ENCODE measurements around the gene CACNG3.
"Not testable (repeated sequence)": the region's sequence is repeated elsewhere in the genome, so short reads cannot be mapped to it uniquely, and the experiment has no call there.

The CACNG3 gene

DNA sequence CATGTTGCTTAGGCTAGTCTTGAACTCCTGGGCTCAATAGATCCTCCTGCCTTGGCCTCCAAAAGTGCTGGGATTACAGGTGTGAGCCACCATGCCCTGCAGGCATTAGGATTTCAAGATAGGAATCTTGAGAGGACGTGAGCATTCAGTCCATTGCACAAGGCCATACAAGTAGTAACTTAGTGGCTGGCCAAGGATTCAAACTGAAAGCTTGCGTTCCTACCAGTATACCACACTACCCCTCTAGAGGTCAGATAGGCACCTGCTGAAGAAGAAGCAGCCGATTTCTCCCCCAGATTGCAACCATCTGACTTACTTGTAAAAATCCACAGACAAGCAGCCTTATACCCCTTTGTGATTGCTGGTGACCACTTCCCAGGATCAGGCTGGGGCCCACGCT lies 80.9 kb downstream of the CACNG3 start:
- no peak for DNase-seq

DNA sequence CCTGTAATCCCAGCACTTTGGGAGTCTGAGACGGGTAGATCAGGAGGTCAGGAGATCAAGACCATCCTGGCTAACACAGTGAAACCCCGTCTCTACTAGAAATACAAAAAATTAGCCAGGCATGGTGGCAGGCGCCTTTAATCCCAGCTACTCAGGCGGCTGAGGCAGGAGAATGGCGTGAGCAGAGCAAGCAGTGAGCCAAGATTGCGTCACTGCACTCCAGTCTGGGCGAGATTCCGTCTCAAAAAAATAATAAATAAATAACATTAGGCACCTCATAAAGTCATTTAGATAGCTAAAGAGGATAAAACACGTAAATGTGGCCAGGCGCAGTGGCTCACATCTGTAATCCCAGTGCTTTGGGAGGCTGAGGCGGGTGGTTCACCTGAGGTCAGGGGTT lies 87.7 kb downstream of the CACNG3 start:
- not testable (repeated sequence) for DNase-seq

DNA sequence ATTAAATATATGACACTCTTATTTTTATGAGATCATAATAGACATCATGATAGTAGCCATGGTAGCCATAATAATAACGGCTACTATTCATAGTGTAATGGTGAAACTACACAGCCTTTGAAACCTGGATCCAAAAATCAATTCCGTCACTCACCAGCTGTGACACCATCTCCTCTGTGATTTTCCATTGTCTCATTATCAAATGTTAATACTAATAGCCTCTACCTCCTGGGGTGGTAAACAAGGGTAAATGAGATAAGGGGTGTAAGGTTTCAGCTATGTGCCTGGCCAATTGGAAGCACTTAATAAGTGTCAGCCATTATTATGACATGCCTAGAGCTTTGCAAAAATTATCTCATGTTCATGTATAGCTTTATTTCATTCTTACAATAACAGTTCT lies 88.6 kb downstream of the CACNG3 start:
- no peak for DNase-seq

DNA sequence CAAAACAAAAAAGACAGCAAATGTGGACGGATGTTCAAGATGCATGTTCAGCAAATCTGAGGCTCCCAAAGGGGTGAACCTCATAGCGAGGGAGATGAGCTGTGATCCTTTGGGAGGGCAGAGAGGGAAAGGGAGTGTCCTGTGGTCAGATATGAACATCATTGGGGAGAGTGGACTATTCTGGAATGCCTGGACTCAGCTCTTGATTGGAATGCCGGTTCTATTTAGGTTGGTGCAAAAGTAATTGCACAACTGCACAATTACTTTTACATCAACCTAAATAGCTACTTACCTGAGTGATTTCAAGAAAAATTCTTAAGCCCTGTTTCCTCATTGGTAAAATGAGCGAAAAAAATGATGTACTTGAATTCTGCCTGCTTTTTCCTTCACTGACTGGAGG lies 89.6 kb downstream of the CACNG3 start:
- DNase-seq, result no peak

DNA sequence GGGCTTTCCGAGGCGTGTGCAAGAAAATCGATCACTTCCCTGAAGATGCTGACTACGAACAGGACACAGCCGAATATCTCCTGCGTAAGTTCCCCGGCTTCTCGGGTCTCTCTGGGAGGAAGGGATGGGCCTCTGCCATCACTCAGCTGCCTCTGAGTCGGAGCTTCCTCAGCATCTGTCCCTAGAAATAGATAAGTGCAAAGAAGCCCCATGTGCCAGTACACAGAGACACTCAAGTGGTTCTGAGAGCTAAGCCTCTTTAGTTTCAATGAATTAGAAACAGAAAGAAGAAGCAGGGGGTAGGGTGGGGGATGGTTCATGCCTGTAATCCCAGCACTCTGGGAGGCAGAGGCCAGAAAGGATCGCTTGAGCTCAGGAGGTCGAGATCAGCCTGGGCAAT lies 90.6 kb downstream of the CACNG3 start:
- DNase-seq, result no peak

DNA sequence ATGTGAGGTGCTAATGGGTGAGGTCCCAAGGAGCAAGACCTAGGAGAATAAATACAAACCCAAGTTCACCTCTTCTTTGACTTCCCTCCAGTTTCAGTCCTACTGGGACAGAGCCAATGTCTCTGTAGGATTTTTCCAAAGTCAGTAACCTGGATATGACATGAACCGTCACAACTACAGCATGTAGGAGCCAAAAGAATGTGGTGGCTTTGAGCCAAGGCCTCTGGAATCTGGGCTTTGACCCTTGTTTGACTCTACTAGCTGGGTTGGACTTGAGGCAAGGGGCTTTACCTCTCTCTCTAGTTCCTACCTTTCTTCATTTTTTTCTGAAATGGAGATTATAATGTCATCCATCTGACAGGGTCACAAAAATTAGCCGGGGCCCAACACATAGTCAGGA lies 91.4 kb downstream of the CACNG3 start:
- DNase-seq, result no peak

DNA sequence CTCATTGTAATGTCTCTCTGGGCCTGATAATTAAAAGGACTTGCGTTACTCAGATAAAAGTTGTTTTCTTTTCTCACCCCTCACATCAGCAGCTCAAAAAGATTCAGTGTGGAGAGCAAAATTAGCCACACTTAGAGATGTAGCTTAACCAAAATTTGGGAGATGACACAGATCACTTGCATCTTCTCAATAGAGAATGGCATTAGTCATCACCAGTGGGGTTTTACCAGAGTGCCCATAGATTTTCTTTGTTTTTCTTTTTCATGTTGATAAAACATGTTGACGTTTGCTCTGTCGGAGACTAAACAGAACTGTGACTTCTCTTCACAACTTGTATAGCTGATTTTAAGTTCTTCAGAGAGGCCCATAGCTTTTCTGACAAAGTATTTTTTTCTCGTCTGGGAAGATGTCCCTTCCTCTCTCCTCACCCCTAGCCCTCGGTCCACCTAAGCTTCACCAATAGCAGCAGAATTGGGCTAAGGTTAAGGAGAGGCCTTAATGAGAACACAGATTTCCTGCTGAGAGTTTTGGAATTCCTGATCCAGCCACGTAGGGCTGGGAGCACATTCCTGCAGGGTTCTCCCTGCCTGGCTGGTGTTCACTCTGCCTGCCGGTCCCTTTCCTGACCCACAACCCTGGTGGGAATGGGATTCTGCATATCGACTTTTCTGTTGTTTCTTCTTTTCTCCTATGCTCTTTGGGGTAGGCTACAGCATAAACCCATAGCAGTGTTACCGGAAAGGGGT lies 92.6 kb downstream of the CACNG3 start:
- no peak for DNase-seq

DNA sequence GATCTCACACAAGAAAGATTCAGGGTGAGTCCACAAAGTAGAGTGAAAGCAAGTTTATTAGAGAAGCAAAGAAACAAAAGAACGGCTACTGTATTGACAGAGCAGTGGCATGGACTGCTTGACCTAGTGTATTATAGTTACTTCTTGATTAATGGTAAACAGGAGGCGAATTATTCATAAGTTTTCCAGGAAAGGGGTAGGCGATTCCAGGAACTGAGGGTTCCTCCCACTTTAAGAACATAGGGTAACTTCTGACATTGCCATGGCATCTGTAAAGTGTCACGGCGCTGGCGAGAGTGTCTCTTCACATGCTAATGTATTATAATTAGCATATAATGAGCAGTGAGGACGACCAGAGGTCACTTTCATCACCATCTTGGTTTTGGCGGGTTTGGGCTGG lies 93.2 kb downstream of the CACNG3 start:
- DNase-seq, result no peak

DNA sequence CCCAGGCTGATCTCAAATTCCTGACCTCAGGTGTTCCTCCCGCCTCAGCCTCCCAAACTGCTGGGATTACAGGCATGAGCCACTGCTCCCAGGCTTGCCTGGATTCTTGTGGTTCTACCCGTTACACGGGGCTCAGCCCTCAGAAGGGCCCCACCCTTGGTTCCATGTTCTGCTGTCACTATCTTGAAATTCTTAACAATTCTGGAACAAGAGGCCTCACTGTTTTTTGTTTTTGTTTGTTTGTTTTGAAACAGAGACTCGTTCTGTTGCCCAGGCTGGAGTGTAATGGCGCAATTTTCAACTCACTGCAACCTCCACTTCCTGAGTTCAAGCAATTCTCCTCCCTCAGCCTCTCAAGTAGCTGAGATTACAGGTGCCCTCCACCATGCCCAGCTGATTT lies 96.6 kb downstream of the CACNG3 start:
- DNase-seq, result no peak

DNA sequence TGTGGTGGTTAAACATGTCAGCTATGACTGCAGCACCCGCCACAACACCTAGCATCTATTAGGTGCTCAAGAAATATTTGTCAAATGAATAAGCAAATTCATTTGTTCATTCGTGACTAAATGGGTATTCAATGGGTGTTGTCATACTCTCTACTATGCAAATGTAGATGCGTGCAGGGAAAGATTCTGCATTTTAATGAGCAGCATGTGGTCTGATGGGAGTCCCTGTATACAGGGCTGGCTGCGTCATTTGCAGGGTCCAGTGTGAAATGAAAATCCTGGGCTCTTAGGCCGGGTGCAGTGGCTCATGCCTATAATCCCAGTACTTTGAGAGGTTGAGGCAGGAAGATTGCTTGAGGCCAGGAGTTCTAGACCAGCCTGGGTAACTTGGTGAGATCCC lies 97.5 kb downstream of the CACNG3 start:
- DNase-seq, result no peak

DNA sequence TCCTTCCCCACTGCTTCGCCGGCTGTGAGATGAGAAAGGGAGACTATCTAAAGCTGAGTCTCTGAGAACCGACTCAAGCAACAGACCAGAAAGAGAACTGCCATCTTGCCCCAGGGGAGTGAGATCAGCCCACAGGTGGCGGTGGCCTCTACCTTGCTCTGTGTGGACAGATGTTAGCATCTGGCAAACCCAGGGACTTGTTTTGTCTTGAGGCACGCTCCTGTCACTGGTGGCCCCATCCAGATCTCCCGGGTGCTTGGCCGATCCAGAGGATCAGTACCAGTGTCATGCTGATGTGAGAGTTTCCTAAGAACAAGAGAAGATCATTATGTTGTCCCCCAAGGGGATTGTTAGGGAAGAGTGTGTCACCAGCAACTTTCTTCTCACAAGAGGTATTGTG lies 101.4 kb downstream of the CACNG3 start:
- no peak for DNase-seq

DNA sequence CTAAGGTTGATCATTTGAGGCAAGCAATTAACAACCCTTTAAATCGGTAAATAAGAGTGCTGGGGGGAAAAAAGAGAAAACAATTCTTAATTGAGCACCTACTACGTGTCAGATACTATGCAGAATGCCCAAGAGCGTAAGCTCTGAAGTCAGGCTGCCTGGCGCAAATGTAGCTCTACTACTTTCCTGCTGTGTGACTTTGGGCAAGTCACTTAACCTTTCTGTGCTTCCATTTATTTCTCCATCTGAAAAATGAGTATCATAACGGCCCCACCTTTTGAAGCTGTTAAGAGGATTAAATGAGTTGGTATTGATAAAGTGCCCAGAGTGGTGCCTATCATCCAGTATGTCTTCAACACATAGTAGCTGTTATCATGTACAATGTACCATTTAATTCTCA lies 102.0 kb downstream of the CACNG3 start:
- DNase-seq, result no peak

DNA sequence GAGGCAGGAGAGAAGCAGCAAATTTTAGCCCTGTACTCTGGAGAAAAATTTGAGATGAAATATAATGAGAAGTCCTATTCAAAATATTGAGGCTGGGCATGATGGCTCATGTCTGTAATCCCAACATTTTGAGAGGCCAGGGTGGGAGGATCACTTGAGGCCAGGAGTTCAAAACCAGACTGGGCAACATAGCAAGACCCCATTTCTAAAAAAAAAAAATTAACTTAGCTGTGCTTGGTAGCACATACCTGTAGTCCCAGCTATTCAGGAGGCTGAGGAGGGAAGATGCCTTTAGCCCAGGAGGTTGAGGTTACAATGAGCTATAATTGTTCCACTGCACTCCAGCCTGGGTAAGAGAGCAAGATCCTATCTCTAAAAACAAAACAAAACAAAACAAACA lies 103.4 kb downstream of the CACNG3 start:
- DNase-seq, result no peak

DNA sequence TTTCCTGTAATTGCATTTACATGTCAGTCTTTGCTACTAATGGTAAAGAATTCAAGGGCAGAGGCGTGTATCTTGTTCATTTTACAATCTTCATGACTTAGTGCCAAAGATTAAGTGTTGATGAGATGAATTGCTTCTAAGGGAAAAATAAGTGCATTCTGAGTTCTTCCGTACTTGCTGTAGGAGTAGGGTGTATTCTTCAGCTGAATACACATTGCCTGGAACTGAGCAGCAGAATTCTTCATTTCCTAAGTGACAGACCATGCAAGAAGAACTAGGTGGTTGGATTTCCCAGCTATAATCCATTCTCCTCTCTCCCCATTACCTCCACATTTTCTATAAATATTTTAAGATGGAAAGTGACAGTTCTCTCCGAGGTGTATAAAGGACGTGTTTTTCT lies 104.8 kb downstream of the CACNG3 start:
- DNase-seq, result no peak

DNA sequence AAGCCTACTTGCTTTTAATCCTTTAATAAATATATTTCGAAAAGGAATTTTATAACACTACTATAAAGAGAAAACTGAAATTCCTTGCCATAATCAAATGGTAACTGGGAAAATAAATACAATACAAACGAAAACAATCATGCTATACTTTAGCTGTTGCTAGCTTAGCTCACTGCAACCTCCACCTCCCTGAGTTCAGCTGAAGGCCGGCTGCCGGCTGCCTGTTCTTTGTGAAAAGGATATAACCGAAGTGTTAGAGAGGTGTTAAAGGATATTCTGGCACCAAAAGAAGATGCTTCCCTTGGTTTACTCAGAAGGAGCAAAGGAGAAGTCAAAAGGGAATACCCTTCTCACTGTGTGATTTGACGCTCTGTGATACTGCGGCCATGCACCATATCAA lies 108.5 kb downstream of the CACNG3 start:
- DNase-seq, result no peak

DNA sequence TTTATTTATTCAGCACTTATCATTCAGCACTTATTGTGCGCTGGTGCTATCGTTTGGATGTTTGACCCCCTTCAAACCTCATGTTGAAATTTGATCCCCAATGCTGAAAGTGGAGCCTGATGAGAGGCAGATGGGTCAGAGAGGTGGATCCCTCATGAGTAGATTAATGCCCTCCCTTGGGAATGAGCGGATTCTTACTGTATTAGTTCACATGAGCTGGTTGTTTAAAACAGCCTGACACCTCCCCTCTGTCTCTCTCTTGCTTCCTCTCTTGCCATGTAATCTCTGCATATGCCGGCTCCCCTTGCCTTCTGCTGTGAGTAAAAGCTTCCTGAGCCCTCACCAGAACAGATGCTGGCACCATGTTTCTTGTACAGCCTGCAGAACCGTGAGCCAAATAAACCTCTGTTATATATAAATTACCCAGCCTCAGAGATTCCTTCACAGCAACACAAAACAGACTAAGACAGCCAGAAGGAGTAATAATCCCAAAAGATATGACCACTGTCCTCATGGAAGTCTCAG lies 111.1 kb downstream of the CACNG3 start:
- no peak for DNase-seq

DNA sequence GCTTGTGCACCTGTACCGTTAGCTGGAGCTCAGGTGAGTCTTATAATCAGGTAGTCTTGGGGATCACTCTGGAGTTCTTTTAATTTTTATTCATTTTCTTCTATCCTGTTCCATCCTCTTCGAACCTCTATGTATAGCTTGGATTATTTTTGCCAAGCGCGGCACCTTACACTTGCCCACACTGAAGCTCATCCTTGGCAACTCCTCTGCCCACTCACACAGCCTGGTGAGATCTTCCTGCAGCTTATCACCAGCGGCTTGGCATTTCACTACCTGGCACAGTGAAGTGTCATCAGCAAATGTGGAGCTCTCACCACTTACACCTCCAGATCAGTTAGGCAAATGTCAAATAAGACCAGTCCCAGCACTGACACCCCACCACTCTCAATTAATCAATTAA lies 116.7 kb downstream of the CACNG3 start:
- no peak for DNase-seq

DNA sequence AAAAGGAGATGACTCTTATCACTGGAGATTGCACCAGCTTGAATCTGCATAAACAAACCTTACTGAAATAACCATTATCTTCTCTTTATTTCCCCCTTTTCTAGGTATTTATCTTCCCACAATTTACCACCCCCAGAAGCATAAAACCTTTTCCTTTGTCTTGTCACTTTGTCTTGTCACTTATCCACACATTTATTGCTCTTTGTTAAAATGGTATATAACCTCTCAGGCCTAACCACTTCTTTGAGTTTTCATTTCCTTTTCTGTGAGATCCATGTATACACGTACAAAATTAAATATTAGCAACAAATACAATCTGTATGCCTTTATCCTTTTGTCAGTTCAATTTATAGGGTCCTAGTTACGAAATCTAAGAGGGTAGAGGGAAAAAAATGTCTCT lies 122.9 kb downstream of the CACNG3 start:
- DNase-seq, result no peak

DNA sequence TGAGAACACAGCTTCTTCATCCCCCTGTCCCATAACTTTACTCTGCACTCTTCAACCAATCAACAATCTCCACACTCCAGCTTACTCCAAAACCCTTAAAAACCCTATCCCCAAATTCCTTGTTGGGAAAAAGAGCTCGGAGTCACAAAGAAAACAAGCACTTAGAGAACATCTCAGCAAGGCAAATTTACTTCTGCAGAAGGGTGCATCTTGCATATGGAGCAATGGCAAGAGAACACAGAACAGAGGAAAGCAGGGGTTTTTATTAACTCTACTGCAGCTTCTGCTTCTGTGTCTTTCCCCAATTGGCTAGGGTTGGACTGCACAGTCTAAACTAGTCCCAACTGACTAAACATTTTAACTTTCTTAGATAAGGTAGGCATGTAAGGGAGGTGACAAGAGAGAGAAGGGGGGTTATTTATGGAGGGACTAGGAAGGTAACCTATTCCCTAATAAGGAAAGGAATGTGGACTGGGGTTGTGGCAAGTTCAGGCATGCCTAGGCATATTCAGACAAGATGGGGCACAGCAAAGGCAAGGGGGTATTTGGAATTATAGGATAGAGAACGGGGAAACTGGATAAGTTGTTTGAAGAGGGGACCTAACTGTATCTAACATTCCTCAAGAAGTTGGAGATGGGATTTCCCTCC lies 125.5 kb downstream of the CACNG3 start:
- no peak for DNase-seq

DNA sequence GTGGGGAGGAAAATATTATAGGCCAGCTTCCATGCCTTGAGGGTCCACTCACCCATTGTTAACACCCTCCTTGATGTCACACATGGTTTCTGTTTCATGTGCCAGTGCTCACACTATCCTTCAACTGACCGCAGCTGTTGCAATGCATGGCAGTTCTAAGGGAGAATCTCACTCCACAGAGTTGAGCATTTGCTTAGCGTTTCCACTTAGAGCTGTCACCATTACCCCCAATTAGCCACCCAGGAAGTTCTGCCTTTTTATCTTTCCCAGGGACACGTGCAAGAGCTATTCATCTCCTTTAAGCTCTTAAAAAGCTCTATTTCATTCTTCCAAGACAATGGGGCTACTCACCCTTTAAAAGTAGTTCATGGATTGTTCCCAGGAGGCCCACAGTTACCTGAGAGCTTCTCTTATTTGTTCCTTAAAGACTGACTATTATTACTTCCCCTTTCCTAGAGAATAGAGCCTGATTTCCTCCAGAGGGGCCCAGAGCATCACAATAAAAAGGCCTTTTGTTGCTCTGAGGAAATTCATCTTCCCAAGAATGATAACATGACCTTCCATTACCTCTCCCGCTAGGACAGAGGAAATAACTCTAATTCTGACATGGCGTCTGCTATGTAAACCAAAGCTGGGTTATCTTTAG lies 126.8 kb downstream of the CACNG3 start:
- no peak for DNase-seq

DNA sequence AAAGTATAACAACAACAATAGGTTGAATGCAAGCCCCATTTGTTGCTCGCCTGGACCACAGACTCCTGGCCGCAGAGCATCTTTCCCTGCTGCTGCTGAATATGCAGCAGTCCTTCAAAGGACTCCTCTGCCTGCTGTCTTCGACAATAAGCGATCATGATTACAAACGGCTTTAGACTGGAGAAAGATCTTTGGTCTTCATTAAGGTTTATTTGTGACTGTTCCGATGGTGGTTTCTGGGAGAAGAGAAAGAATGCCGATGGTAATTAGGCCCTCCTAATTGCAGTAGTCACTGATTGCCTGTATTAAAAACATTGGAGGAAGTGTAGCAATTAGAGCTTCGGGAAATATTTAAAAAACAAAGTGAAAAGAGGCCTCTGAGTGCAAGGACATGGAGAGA lies 138.2 kb downstream of the CACNG3 start:
- DNase-seq, result no peak

DNA sequence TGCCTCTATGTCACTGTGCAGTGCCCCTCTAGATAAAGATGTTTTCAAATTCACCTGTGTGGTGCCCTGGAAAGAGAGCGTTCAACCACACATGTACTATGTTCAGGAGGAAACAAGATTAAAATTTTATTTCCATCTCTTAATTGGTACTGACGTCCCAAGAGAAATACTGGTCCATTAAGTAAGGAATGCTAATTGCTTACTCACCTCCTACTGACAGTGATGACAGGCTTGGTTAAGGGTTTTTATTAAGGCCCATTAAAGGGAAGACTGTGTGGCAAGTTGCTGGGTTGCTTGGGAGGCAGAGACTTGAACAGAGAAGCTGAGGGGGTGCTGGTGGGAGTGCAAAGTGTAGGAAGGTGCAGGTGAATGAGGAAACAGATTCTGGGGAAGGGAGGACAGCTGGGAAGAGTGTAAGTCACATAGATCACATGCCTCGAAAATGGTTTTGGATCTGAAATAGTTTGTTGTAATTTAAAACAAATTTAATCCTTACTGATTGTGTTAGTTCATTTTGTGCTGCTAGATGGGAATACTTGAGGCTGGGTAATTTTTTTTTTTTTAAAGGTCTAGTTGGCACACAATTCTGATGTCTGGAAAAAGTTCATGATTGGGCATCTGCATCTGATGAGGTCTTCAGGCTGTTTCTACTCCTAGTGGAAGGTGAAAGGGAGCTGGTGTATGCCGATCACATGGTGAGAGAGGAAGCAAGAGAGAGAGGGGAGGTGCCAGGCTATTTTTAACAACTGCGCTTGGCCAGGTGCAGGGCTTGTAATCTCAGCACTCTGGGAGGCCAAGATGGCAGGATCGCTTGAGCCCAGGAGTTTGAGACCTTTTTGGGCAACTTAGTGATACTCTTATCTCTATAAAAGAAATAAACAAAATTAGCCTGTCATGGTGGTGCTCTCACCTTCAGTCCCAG lies 140.5 kb downstream of the CACNG3 start:
- no peak for DNase-seq

DNA sequence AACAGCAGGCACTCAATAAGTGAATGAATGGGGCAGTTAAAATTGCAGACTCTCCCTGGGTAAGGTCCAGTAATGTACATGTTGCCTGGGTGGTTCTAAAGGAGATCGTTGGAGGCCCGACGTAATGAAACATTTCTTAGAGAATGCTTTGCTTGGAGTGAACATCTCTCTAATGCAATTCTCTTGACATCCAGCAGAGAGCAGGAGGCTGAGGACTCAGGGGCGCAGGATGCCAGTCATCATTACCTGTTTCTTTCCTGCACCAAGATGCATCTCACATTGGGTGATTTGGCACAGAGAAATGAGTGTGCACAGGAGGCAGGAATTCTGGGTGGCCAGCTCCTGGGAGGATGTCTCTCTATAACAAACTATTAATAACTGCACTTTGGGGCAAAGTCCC lies 152.9 kb downstream of the CACNG3 start:
- DNase-seq, result no peak

Measured in HCEC 1CT (cell line).